ENCODE data around the gene PKDREJ. TPM values are rescaled to one million over a fixed set of nuclear protein-coding genes. Genes with fewer than 3 reads are reported as not detected.

Gene PKDREJ
- total and polyA plus RNA-seq, 2 of the 4 experiments (the other 2 are of a cell fraction) = 0.02 TPM; not detected in 1

DNA sequence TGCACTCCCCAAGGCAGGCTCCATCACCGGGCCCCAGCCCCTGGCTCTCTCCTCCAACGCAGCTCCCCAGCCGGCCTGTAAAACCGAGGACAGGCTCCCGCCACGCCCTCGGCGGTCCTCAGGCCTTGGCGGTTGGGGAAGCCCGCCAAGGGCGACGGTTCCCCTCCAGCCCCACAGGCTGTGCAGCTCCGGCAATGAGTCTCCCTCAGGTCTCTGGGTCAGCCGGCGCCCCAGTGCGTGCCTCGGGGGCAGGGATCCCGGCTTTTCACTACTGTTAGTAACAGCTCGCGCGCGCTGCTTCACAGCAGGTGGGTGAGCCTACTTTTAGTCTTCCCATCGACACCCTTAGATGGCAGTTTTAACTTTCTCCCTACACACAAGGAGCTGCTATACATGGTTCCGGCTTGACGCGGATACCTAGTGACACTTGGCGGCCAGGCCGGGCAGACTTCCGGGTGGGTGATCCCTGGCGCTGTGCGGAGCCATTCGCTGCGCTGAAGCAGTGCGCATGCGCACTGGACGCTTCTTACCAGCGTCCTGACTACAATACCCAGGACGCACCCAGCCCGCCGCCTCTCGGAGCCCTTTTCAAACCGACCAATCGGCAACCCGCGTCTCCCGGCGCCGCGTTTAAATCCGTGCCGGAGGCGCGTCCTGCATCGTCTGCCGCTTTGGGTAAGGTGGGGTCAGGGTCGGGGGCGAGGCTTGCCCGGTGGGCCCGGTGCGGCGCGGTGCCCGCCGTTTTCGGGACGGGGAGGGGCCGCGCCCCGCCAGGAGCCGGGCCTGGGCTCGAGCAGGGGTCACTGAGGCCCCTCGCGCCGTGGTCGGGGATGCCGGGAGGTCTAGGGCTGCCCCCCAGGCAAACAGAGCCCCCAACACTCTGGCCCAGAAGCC, 33.4 kb upstream of the PKDREJ start, which contains the start of gene GTSE1 (continued):
- TF ChIP-seq ELK1 (IDR thresholded peaks at IDR 0.05; ENCODE audit: borderline replicate concordance, low read depth, low read length) = no peak
- no peak for TF ChIP-seq RCOR1 (IDR thresholded peaks at IDR 0.05; ENCODE audit: insufficient replicate concordance, low read length)
- TF ChIP-seq POLR2A (IDR thresholded peaks at IDR 0.05; ENCODE audit: low read depth, low read length) = no peak
